IMR-90 (cell line): ENCODE data around the gene PRKAG3. TPM values are rescaled to one million over a fixed set of nuclear protein-coding genes. Genes with fewer than 3 reads are reported as not detected.
A peak's percentile ranks its signal among the peaks of the same experiment; 100 is the strongest.

Source experiments
- ATAC-seq: fragments of 200-7000 bp; cut with Tn5 transposase; 2 replicates; pipeline ENCODE4 v1.9.1; 2020; ENCODE audit warnings: low read depth, mild to moderate bottlenecking, moderate library complexity
- BruUV-seq: library from RNA; stranded (reverse); fragments of 400-500 nt; replicated peaks from 2 replicates; lab custom pipeline; 2021; lab: Mats Ljungman, UMichigan
- CTCF ChIA-PET: fragments of 300-600 bp; formaldehyde crosslinking; extraction: SDS; loops from one replicate; lab custom pipeline; 2021; ENCODE audit warnings: antibody characterized with exemption; lab: Yijun Ruan, JAX
- POLR2A ChIA-PET: fragments of 300-600 bp; sonication (Branson Sonifier 250); formaldehyde crosslinking; loops from one replicate; lab custom pipeline; 2022; ENCODE audit warnings: antibody characterized with exemption; ENCODE audit not compliant: unreplicated experiment; lab: Charles Lee
- DNase-seq: peaks from one replicate; pipeline ENCODE4 v3.0.0; 2013
- H2AFZ ChIP-seq: replicated peaks from 2 replicates; pipeline ENCODE3; 2013; ENCODE audit warnings: low read length, mild to moderate bottlenecking; ENCODE audit not compliant: poor library complexity
- H2AK5ac ChIP-seq: 2 replicates; pipeline ENCODE4 v1.6.1; 2013; ENCODE audit warnings: low read depth, low read length, inconsistent platforms
- H2AK9ac ChIP-seq: replicated peaks from 2 replicates; pipeline ENCODE3; 2013; ENCODE audit warnings: mild to moderate bottlenecking, low read depth, low read length, moderate library complexity; ENCODE audit not compliant: poor library complexity
- H2BK120ac ChIP-seq: 2 replicates; pipeline ENCODE4 v1.6.1; 2013; ENCODE audit warnings: low read depth, low read length, inconsistent platforms
- H2BK15ac ChIP-seq: 3 replicates; pipeline ENCODE4 v1.6.1; 2013; ENCODE audit warnings: low read depth, low read length, inconsistent platforms
- H2BK20ac ChIP-seq: 2 replicates; pipeline ENCODE4 v1.6.1; 2013; ENCODE audit warnings: low read depth, mild to moderate bottlenecking, inconsistent platforms, low read length, moderate library complexity
- H2BK5ac ChIP-seq: 2 replicates; pipeline ENCODE4 v1.6.1; 2013; ENCODE audit warnings: mild to moderate bottlenecking, low read depth, low read length, inconsistent platforms; ENCODE audit not compliant: poor library complexity, severe bottlenecking
- H3K14ac ChIP-seq: replicated peaks from 2 replicates; pipeline ENCODE4 v1.6.1; 2013; ENCODE audit warnings: low read depth, low read length, inconsistent platforms
- H3K18ac ChIP-seq: 2 replicates; pipeline ENCODE4 v1.6.1; 2013; ENCODE audit warnings: low read depth, low read length, control low read depth
- H3K23ac ChIP-seq: 2 replicates; pipeline ENCODE4 v1.6.1; 2013; ENCODE audit warnings: low read depth, low read length, inconsistent platforms
- H3K27ac ChIP-seq: 2 replicates; pipeline ENCODE4 v1.5.1; 2013; ENCODE audit warnings: mild to moderate bottlenecking, control low read depth, low read length; ENCODE audit not compliant: insufficient read depth
- H3K27me3 ChIP-seq: 2 replicates; pipeline ENCODE4 v1.6.1; 2013; ENCODE audit warnings: low read length; ENCODE audit not compliant: control insufficient read depth, insufficient read depth
- H3K36me3 ChIP-seq: 2 replicates; pipeline ENCODE4 v1.6.1; 2013; ENCODE audit warnings: low read length, mixed read lengths; ENCODE audit not compliant: control insufficient read depth, insufficient read depth
- H3K4ac ChIP-seq: 2 replicates; pipeline ENCODE4 v1.6.1; 2013; ENCODE audit warnings: low read depth, low read length, inconsistent platforms
- H3K4me1 ChIP-seq: 2 replicates; pipeline ENCODE4 v1.6.1; 2013; ENCODE audit warnings: low read length, mixed read lengths; ENCODE audit not compliant: control insufficient read depth, insufficient read depth
- H3K4me2 ChIP-seq: 2 replicates; pipeline ENCODE4 v1.6.1; 2013; ENCODE audit warnings: low read depth, mild to moderate bottlenecking, control low read depth, low read length, moderate library complexity
- H3K4me3 ChIP-seq: 2 replicates; pipeline ENCODE4 v1.5.1; 2013; ENCODE audit warnings: low read depth, mild to moderate bottlenecking, control low read depth, low read length, moderate library complexity; ENCODE audit not compliant: insufficient read depth
- H3K56ac ChIP-seq: 2 replicates; pipeline ENCODE4 v1.6.1; 2013; ENCODE audit warnings: low read length, inconsistent platforms; ENCODE audit not compliant: insufficient read depth; ENCODE audit errors: extremely low read depth
- H3K79me1 ChIP-seq, 2 experiments: 2 replicates each; pipeline ENCODE4 v1.6.1; 2013; ENCODE audit warnings: low read length in 2 of 2, inconsistent platforms in 1 of 2, low read depth in 1 of 2
- H3K9ac ChIP-seq: 2 replicates; pipeline ENCODE4 v1.6.1; 2013; ENCODE audit warnings: low read depth, low read length, control low read depth
- H3K9me1 ChIP-seq: 2 replicates; pipeline ENCODE4 v1.6.1; 2013; ENCODE audit warnings: low read length, inconsistent platforms; ENCODE audit not compliant: insufficient read depth
- H3K9me3 ChIP-seq: 2 replicates; pipeline ENCODE4 v1.6.1; 2013; ENCODE audit warnings: low read length; ENCODE audit not compliant: control insufficient read depth, insufficient read depth
- H4K20me1 ChIP-seq: 2 replicates; pipeline ENCODE4 v1.6.1; 2013; ENCODE audit warnings: low read length, inconsistent platforms; ENCODE audit not compliant: insufficient read depth
- H4K5ac ChIP-seq: 2 replicates; pipeline ENCODE4 v1.6.1; 2013; ENCODE audit warnings: mild to moderate bottlenecking, low read depth, low read length, control low read depth
- H4K8ac ChIP-seq, 2 experiments: 2 replicates each; pipeline ENCODE4 v1.6.1; 2013; ENCODE audit warnings: low read depth in 2 of 2, low read length in 2 of 2, control low read depth in 1 of 2, inconsistent platforms in 1 of 2
- H4K91ac ChIP-seq: 2 replicates; pipeline ENCODE4 v1.6.1; 2013; ENCODE audit warnings: low read depth, low read length, inconsistent platforms; ENCODE audit not compliant: insufficient read depth
- BHLHE40 ChIP-seq: fragments of 150-350 bp; IDR thresholded peaks from 2 replicates; pipeline ENCODE4 v1.6.1; 2016; ENCODE audit warnings: mild to moderate bottlenecking, low read depth, low read length
- CEBPB ChIP-seq: IDR thresholded peaks from 2 replicates; pipeline ENCODE4 v1.6.1; 2012; ENCODE audit warnings: low read depth, low read length, improper control_type of control experiment
- CHD1 ChIP-seq: IDR thresholded peaks from 2 replicates; pipeline ENCODE4 v1.6.1; 2012; ENCODE audit warnings: low read depth, low read length, improper control_type of control experiment
- ELK1 ChIP-seq: fragments of 150-350 bp; IDR thresholded peaks from 2 replicates; pipeline ENCODE4 v1.6.1; 2016; ENCODE audit warnings: low read depth, mild to moderate bottlenecking, low read length, moderate library complexity, borderline replicate concordance
- MAFK ChIP-seq: IDR thresholded peaks from 2 replicates; pipeline ENCODE4 v1.6.1; 2012; ENCODE audit warnings: low read depth, low read length, improper control_type of control experiment
- MAZ ChIP-seq: IDR thresholded peaks from 2 replicates; pipeline ENCODE4 v1.6.1; 2012; ENCODE audit warnings: low read depth, mild to moderate bottlenecking, low read length, improper control_type of control experiment, moderate library complexity, borderline replicate concordance
- MXI1 ChIP-seq: IDR thresholded peaks from 2 replicates; pipeline ENCODE4 v1.6.1; 2012; ENCODE audit warnings: low read depth, mild to moderate bottlenecking, low read length, moderate library complexity, borderline replicate concordance
- POLR2A ChIP-seq: IDR thresholded peaks from 2 replicates; pipeline ENCODE4 v1.6.1; 2012; ENCODE audit warnings: mild to moderate bottlenecking, low read depth, low read length
- RAD21 ChIP-seq: IDR thresholded peaks from 2 replicates; pipeline ENCODE4 v1.6.1; 2012; ENCODE audit warnings: low read length, improper control_type of control experiment
- RCOR1 ChIP-seq: IDR thresholded peaks from 2 replicates; pipeline ENCODE4 v1.6.1; 2012; ENCODE audit warnings: mild to moderate bottlenecking, low read length, improper control_type of control experiment; ENCODE audit not compliant: insufficient replicate concordance
- RFX5 ChIP-seq: IDR thresholded peaks from 2 replicates; pipeline ENCODE4 v1.8.0; 2012; ENCODE audit warnings: low read depth, mild to moderate bottlenecking, low read length, moderate library complexity
- SMC3 ChIP-seq: fragments of 150-350 bp; IDR thresholded peaks from 2 replicates; pipeline ENCODE4 v1.6.1; 2016; ENCODE audit warnings: low read depth, mild to moderate bottlenecking, antibody characterized with exemption, low read length, moderate library complexity
- USF2 ChIP-seq: fragments of 150-350 bp; IDR thresholded peaks from 2 replicates; pipeline ENCODE4 v1.6.1; 2017; ENCODE audit warnings: mild to moderate bottlenecking, antibody characterized with exemption, low read length, low read depth
- WGBS, 2 experiments: methylation state at CpG; one replicate each; pipeline versions ENCODE4 v1.1.5 to v1.1.7; 2013; ENCODE audit warnings: missing lambda C conversion rate in 2 of 2; ENCODE audit not compliant: insufficient read length in 1 of 2; ENCODE audit errors: extremely low coverage in 2 of 2; 5-methylcytosine and 5-hydroxymethylcytosine counted together
- dilution Hi-C: fragments of 300-500 bp; cut with HindIII; formaldehyde crosslinking; loops from one replicate; pipeline ENCODE4 v1.14.3; 2018; ENCODE audit warnings: low sequenced_read_pairs; ENCODE audit not compliant: unreplicated experiment
- in situ Hi-C: fragments of 300-500 bp; cut with MboI; formaldehyde crosslinking; loops from 3 replicates; pipeline ENCODE4 v1.14.3; 2019; ENCODE audit warnings: low sequenced_read_pairs, inconsistent platforms, mixed read lengths
- intact Hi-C: fragments of 100-400 bp; cut with micrococcal nuclease; formaldehyde crosslinking; loops from 2 replicates; pipeline ENCODE4 v1.10.0; 2022
- polyA plus RNA-seq, 3 experiments: library from polyadenylated mRNA; depleted of rRNA; stranded (reverse); fragments of >200 nt; gene quantifications; 2 replicates each; pipeline ENCODE4 v1.2.3, GENCODE V29; 2012; ENCODE audit warnings: low replicate concordance in 1 of 3
- total RNA-seq: library from RNA; depleted of rRNA; stranded (reverse); fragments of >200 nt; gene quantifications from 2 replicates; pipeline ENCODE4 v1.2.3, GENCODE V29; 2012

Gene PRKAG3
- total and polyA plus RNA-seq, 2 of the 4 experiments (the other 2 are of a cell fraction), result not detected

GRCh38 chr2:218853766-218854165 lies 22.2 kb upstream of the PRKAG3 start:
- H3K9me1 ChIP-seq, result no peaks in the 10 kb centered on the region
- H3K4ac ChIP-seq, result no peak overlapping the region
- ChIA-PET POLR2A (no interaction called here), CTCF (interaction anchor here (0.5 to 0.7 kb wide), 4 partner anchors 23 to 131 kb away, joined by 3 read pairs; no protein-coding TSS in a partner anchor)
- peak; percentile 13 for DNase-seq
- no peak overlapping the region for H3K4me3 ChIP-seq
- no peak overlapping the region for H4K91ac ChIP-seq
- ATAC-seq, result peak; percentile 15
- intact Hi-C loops (loop anchor here (2.0 kb wide), 1 partner anchor 45 kb away; no protein-coding TSS in a partner anchor), dilution Hi-C loops (no loop called here), in situ Hi-C loops (no loop called here)
- no peak overlapping the region for H3K14ac ChIP-seq
- no peak overlapping the region for H3K18ac ChIP-seq
- no peak overlapping the region for H2BK5ac ChIP-seq
- no peaks in the 10 kb centered on the region for H3K36me3 ChIP-seq
- no peak overlapping the region for H3K23ac ChIP-seq
- no TSS peak for BruUV-seq
- 43% methylated on average over 2 of the region's 5 CpGs; no CpG with 5 or more reads in 1 of the 2 experiments for WGBS, 2 experiments
- H3K56ac ChIP-seq, result no peak overlapping the region
- no peak overlapping the region for H2BK20ac ChIP-seq
- H3K4me1 ChIP-seq, result no peaks in the 10 kb centered on the region
- H3K9me3 ChIP-seq, result peaks cover 4% of the 10 kb centered on the region; the same call in 1 of the 2 replicates
- H2AK9ac ChIP-seq, result peak overlapping the region; percentile 31
- no peak overlapping the region for H3K9ac ChIP-seq
- TF ChIP-seq MXI1, result no peak
- TF ChIP-seq USF2, result no peak
- TF ChIP-seq RFX5, result no peak
- no peak for TF ChIP-seq CEBPB
- TF ChIP-seq MAZ, result no peak
- no peak for TF ChIP-seq SMC3
- no peak for TF ChIP-seq BHLHE40
- no peak for TF ChIP-seq RAD21
- TF ChIP-seq CHD1, result no peak
- TF ChIP-seq POLR2A, result no peak
- TF ChIP-seq RCOR1, result no peak
- TF ChIP-seq ELK1, result no peak
- no peak for TF ChIP-seq MAFK
- H4K8ac ChIP-seq, result no peak overlapping the region
- no peak overlapping the region for H4K5ac ChIP-seq
- H3K27ac ChIP-seq, result no peak overlapping the region
- H4K20me1 ChIP-seq, result no peaks in the 10 kb centered on the region; the same call in 1 of the 2 replicates
- H3K4me2 ChIP-seq, result no peak overlapping the region
- no peak overlapping the region for H2BK120ac ChIP-seq
- H2AFZ ChIP-seq, result no peak overlapping the region
- H2BK15ac ChIP-seq, result no peak overlapping the region
- H2AK5ac ChIP-seq, result no peak overlapping the region
- peaks cover 62% of the 10 kb centered on the region for H3K27me3 ChIP-seq
- H3K79me1 ChIP-seq, result no peaks in the 10 kb centered on the region
